EL (cell line): ENCODE measurements around the gene MARCHF9.
"Not testable (repeated sequence)": the region's sequence is repeated elsewhere in the genome, so short reads cannot be mapped to it uniquely, and the experiment has no call there.

Source experiments
- DNase-seq: peaks from one replicate; pipeline ENCODE4 v3.0.0-alpha.2; 2016

Gene MARCHF9

GRCh38 chr12:57754411-57755193 lies at the start of gene MARCHF9:
Gene MARCHF9, plus strand, starts transcription at chr12:57755103. Its CDS starts 426 bp downstream, at chr12:57755529.
- DNase-seq, result peak; percentile 43

- no peak for DNase-seq
Measured at GRCh38 chr12:57707250-57707649, 47.7 kb upstream of the MARCHF9 start.

GRCh38 chr12:57708296-57708695 lies 46.6 kb upstream of the MARCHF9 start:
- DNase-seq, result no peak

- DNase-seq, result no peak
Measured at GRCh38 chr12:57712701-57713100, 42.2 kb upstream of the MARCHF9 start.

- no peak for DNase-seq
Measured at GRCh38 chr12:57713209-57713608, 41.7 kb upstream of the MARCHF9 start.

- DNase-seq, result not testable (repeated sequence)
Measured at GRCh38 chr12:57715036-57715748, 39.7 kb upstream of the MARCHF9 start.

- DNase-seq, result no peak
Measured at GRCh38 chr12:57715786-57716185, 39.1 kb upstream of the MARCHF9 start.

- DNase-seq, result no peak
Measured at GRCh38 chr12:57716305-57716704, 38.6 kb upstream of the MARCHF9 start.

GRCh38 chr12:57717131-57717530 lies 37.8 kb upstream of the MARCHF9 start:
- no peak for DNase-seq

- DNase-seq, result no peak
Measured at GRCh38 chr12:57717846-57718640, 36.9 kb upstream of the MARCHF9 start.

GRCh38 chr12:57718641-57719528 lies 36.0 kb upstream of the MARCHF9 start:
- DNase-seq, result no peak

- no peak for DNase-seq
Measured at GRCh38 chr12:57719777-57720605, 34.9 kb upstream of the MARCHF9 start.

GRCh38 chr12:57720606-57721595 lies 34.0 kb upstream of the MARCHF9 start:
- no peak for DNase-seq

GRCh38 chr12:57721846-57722608 lies 32.9 kb upstream of the MARCHF9 start:
- DNase-seq, result not testable (repeated sequence)

- no peak for DNase-seq
Measured at GRCh38 chr12:57722716-57723629, 31.9 kb upstream of the MARCHF9 start.

GRCh38 chr12:57723630-57723962 lies 31.3 kb upstream of the MARCHF9 start:
- DNase-seq, result no peak

GRCh38 chr12:57724003-57724935 lies 30.6 kb upstream of the MARCHF9 start:
- DNase-seq, result no peak
